CD8-positive, alpha-beta memory T cell (primary cell): ENCODE measurements around the gene KLHL24. TPM values are rescaled to one million over a fixed set of nuclear protein-coding genes. Genes with fewer than 3 reads are reported as not detected.
A peak's percentile ranks its signal among the peaks of the same experiment; 100 is the strongest.

Experiments
- CTCF ChIA-PET: fragments of 350-600 bp; sonication (Branson Sonifier 250); formaldehyde crosslinking; loops from one replicate; lab custom pipeline; 2021; ENCODE audit warnings: antibody characterized with exemption; lab: Charles Lee
- POLR2A ChIA-PET: fragments of 350-600 bp; sonication (Branson Sonifier 250); formaldehyde crosslinking; loops from one replicate; lab custom pipeline; 2021; ENCODE audit warnings: antibody characterized with exemption; lab: Charles Lee
- DNase-seq, 5 donors: peaks; one replicate each; pipeline versions ENCODE4 v3.0.0 to v3.0.0-alpha.2; 2020 to 2022; ENCODE audit warnings: mixed read lengths in 1 of 5
- H3K27ac ChIP-seq: one replicate; pipeline ENCODE4 v1.7.0; 2013; ENCODE audit warnings: low read depth, mild to moderate bottlenecking, low read length, moderate library complexity
- H3K27me3 ChIP-seq: 2 replicates; pipeline ENCODE4 v1.7.0; 2013; ENCODE audit warnings: low read length, mild to moderate bottlenecking; ENCODE audit not compliant: insufficient read depth, poor library complexity, severe bottlenecking
- H3K36me3 ChIP-seq: 2 replicates; pipeline ENCODE4 v1.7.0; 2013; ENCODE audit warnings: mild to moderate bottlenecking, low read length, moderate library complexity; ENCODE audit not compliant: insufficient read depth
- H3K4me1 ChIP-seq: 2 replicates; pipeline ENCODE4 v1.7.0; 2013; ENCODE audit warnings: mild to moderate bottlenecking, low read length, moderate library complexity; ENCODE audit not compliant: insufficient read depth
- H3K4me3 ChIP-seq: 2 replicates; pipeline ENCODE4 v1.7.0; 2013; ENCODE audit warnings: mild to moderate bottlenecking, low read length
- H3K9me3 ChIP-seq: 2 replicates; pipeline ENCODE4 v1.7.0; 2013; ENCODE audit warnings: mild to moderate bottlenecking, low read length
- H3K27ac Mint-ChIP-seq, 8 donors: one replicate each; pipeline ENCODE4 v1.8.0; 2020 to 2021; ENCODE audit warnings: mixed read lengths in 8 of 8, mild to moderate bottlenecking in 6 of 8, inconsistent platforms in 3 of 8, moderate library complexity in 3 of 8
- H3K27me3 Mint-ChIP-seq, 2 donors: one replicate each; pipeline ENCODE4 v1.8.0; 2020 to 2021; ENCODE audit warnings: mixed read lengths in 2 of 2, mild to moderate bottlenecking in 1 of 2, moderate library complexity in 1 of 2
- H3K36me3 Mint-ChIP-seq, 3 donors: one replicate each; pipeline ENCODE4 v1.8.0; 2020 to 2021; ENCODE audit warnings: mixed read lengths in 3 of 3, inconsistent platforms in 1 of 3, mild to moderate bottlenecking in 1 of 3
- H3K4me1 Mint-ChIP-seq, 3 donors: one replicate each; pipeline ENCODE4 v1.8.0; 2020 to 2021; ENCODE audit warnings: mixed read lengths in 3 of 3, inconsistent platforms in 1 of 3, mild to moderate bottlenecking in 1 of 3
- H3K4me3 Mint-ChIP-seq, 7 donors: one replicate each; pipeline ENCODE4 v1.8.0; 2020 to 2021; ENCODE audit warnings: mixed read lengths in 7 of 7, mild to moderate bottlenecking in 6 of 7, moderate library complexity in 4 of 7, inconsistent platforms in 2 of 7
- H3K9me3 Mint-ChIP-seq, 5 donors: one replicate each; pipeline ENCODE4 v1.8.0; 2020 to 2022; ENCODE audit warnings: mixed read lengths in 5 of 5, mild to moderate bottlenecking in 3 of 5, moderate library complexity in 2 of 5, inconsistent platforms in 1 of 5
- polyA plus RNA-seq: library from polyadenylated mRNA; unstranded; fragments of 300-500 nt; fragmentation: Illumina TruSeq; gene quantifications from one replicate; pipeline ENCODE4 v1.2.3, GENCODE V29; 2021
- total RNA-seq, 2 experiments: library from RNA; stranded (reverse); gene quantifications; one replicate each; pipeline ENCODE4 v1.2.3, GENCODE V29; 2021

KLHL24 gene
- total and polyA plus RNA-seq, 3 experiments from 2014 or later: 13.4 to 44.9 (median 16.9) TPM

DNA sequence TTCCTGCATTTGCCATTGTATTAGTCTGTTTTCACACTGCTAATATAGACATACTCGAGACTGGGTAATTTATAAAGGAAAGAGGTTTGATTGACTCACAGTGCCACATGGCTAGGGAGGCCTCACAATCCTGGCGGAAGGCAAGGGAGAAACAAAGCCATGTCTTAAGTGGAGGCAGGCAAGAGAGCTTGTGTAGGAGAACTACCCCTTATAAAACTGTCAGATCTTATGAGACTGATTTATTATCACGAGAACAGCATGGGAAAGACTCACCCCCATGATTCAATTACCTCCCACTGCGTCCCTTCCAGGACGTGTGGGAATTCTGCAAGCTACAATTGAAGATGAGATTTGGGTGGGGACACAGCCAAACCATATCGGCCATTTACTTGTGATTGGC is 90.0 kb downstream of the KLHL24 start:
- DNase-seq: no peak

GRCh38 chr3:183728204-183728603 is 92.8 kb downstream of the KLHL24 start:
- no peaks in the 10 kb centered on the region for H3K9me3 Mint-ChIP-seq
- POLR2A ChIA-PET: no interaction called here
- no peak overlapping the region for H3K4me3 Mint-ChIP-seq
- H3K9me3 ChIP-seq: no peaks in the 10 kb centered on the region
- H3K27ac Mint-ChIP-seq: peak overlapping the region in 1 of 8 donors; percentile 23
- DNase-seq: no peak
- H3K27me3 ChIP-seq: no peaks in the 10 kb centered on the region
- no peak overlapping the region for H3K4me3 ChIP-seq
- H3K36me3 Mint-ChIP-seq: peaks cover 12 to 76% (median 31%) of the 10 kb centered on the region in 3 donors
- H3K4me1 Mint-ChIP-seq: peaks cover 0 to 5% (median 0%) of the 10 kb centered on the region in 3 donors
- no peak overlapping the region for H3K27ac ChIP-seq
- peaks cover 17% of the 10 kb centered on the region for H3K36me3 ChIP-seq
- H3K4me1 ChIP-seq: no peaks in the 10 kb centered on the region
- no peaks in the 10 kb centered on the region for H3K27me3 Mint-ChIP-seq
- CTCF ChIA-PET: interaction anchor here (1.6 kb wide), 1 partner anchor 39 kb away, joined by 5 read pairs; no protein-coding TSS in a partner anchor

More for the DNA sequence above, 90.0 kb downstream of the KLHL24 start:
- Histone ChIP-seq H3K4me1 (no peaks in the 10 kb centered on the region), H3K27ac (no peak overlapping the region), H3K27me3 (no peaks in the 10 kb centered on the region), H3K9me3 (no peaks in the 10 kb centered on the region), H3K36me3 (peaks cover 21% of the 10 kb centered on the region), H3K4me3 (no peak overlapping the region)
- Mint-ChIP-seq H3K27me3 (no peaks in the 10 kb centered on the region), H3K36me3 (peaks cover 11 to 83% (median 41%) of the 10 kb centered on the region in 3 donors), H3K4me1 (peaks cover 0 to 4% (median 0%) of the 10 kb centered on the region in 3 donors), H3K27ac (peak overlapping the region in 2 of 8 donors; percentile 17 to 65), H3K9me3 (no peaks in the 10 kb centered on the region), H3K4me3 (no peak overlapping the region)
- ChIA-PET POLR2A (no interaction called here), CTCF (no interaction called here)

DNA sequence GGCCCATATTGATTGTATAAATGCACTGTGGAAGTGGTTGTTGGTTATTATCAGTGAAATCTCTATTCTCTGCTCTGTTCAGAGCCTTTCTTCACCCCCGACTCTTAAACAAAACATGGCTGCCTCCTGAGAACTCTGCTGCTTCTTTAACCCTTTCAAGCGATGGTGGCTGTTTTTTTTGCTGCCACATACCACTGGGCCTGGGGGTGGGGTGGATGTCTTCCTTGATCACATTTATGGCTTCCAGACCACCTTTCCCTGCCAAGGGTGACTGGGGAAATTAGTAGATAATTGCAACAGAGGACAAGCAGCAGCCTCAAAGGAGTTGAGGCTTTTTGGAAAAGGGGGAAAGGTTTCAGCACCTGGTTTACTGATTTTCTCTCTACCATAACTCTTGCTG is 94.9 kb downstream of the KLHL24 start:
- Mint-ChIP-seq H3K4me1 (peaks cover 0 to 5% (median 0%) of the 10 kb centered on the region in 3 donors), H3K27ac (no peak overlapping the region), H3K9me3 (no peaks in the 10 kb centered on the region), H3K4me3 (no peak overlapping the region), H3K27me3 (no peaks in the 10 kb centered on the region), H3K36me3 (peaks cover 9 to 85% (median 36%) of the 10 kb centered on the region in 3 donors)
- ChIA-PET POLR2A (no interaction called here), CTCF (interaction anchor here (1.1 kb wide), 1 partner anchor 138 kb away, joined by 3 read pairs; no protein-coding TSS in a partner anchor)
- DNase-seq: no peak
- Histone ChIP-seq H3K4me1 (no peaks in the 10 kb centered on the region), H3K27me3 (no peaks in the 10 kb centered on the region), H3K9me3 (no peaks in the 10 kb centered on the region), H3K27ac (no peak overlapping the region), H3K4me3 (no peak overlapping the region), H3K36me3 (peaks cover 23% of the 10 kb centered on the region)

- CTCF ChIA-PET: no interaction called here
- Histone ChIP-seq H3K36me3 (peaks cover 26% of the 10 kb centered on the region), H3K27me3 (no peaks in the 10 kb centered on the region), H3K4me1 (no peaks in the 10 kb centered on the region), H3K9me3 (no peaks in the 10 kb centered on the region), H3K4me3 (no peak overlapping the region), H3K27ac (no peak overlapping the region)
- Mint-ChIP-seq H3K27me3 (no peaks in the 10 kb centered on the region), H3K36me3 (peaks cover 8 to 83% (median 38%) of the 10 kb centered on the region in 3 donors), H3K9me3 (no peaks in the 10 kb centered on the region), H3K4me3 (no peak overlapping the region), H3K27ac (peak overlapping the region in 1 of 8 donors; percentile 52), H3K4me1 (peaks cover 0 to 5% (median 0%) of the 10 kb centered on the region in 3 donors)
- POLR2A ChIA-PET: no interaction called here
- DNase-seq: no peak
Measured at GRCh38 chr3:183731611-183732010, 96.2 kb downstream of the KLHL24 start.

- Histone ChIP-seq H3K27ac (no peak overlapping the region), H3K4me1 (no peaks in the 10 kb centered on the region), H3K4me3 (no peak overlapping the region), H3K9me3 (no peaks in the 10 kb centered on the region), H3K36me3 (peaks cover 26% of the 10 kb centered on the region), H3K27me3 (no peaks in the 10 kb centered on the region)
- no peak overlapping the region for H3K27ac Mint-ChIP-seq
- DNase-seq: no peak
- no peak overlapping the region for H3K4me3 Mint-ChIP-seq
- ChIA-PET CTCF (no interaction called here), POLR2A (no interaction called here)
- H3K36me3 Mint-ChIP-seq: peaks cover 16 to 81% (median 37%) of the 10 kb centered on the region in 3 donors
- no peaks in the 10 kb centered on the region for H3K27me3 Mint-ChIP-seq
- H3K4me1 Mint-ChIP-seq: peaks cover 0 to 5% (median 0%) of the 10 kb centered on the region in 3 donors
- no peaks in the 10 kb centered on the region for H3K9me3 Mint-ChIP-seq
Measured at GRCh38 chr3:183733553-183733952, 98.1 kb downstream of the KLHL24 start.

Other genes with a start within 250 kb of the KLHL24 start
- 1 to 10 TPM; 2.8 to 3.5 TPM for gene MCF2L2, start 207.0 kb upstream of the KLHL24 start, total RNA-seq
- 0.78 TPM for gene MCF2L2, start 207.0 kb upstream of the KLHL24 start, polyA plus RNA-seq
- 10 to 100 TPM; 31.0 to 31.3 TPM for gene KLHL6, start 79.9 kb upstream of the KLHL24 start, total RNA-seq
- 9.1 TPM for gene KLHL6, start 79.9 kb upstream of the KLHL24 start, polyA plus RNA-seq
- 10 to 100 TPM; 30.5 to 31.6 TPM for gene YEATS2, start 62.2 kb downstream of the KLHL24 start, total RNA-seq
- 5.7 TPM for gene YEATS2, start 62.2 kb downstream of the KLHL24 start, polyA plus RNA-seq
- 1 to 10 TPM; 3.7 to 3.8 TPM for gene MAP6D1, start 190.0 kb downstream of the KLHL24 start, total RNA-seq
- gene MAP6D1, start 190.0 kb downstream of the KLHL24 start, polyA plus RNA-seq: 3.6 TPM
- gene PARL, start 249.3 kb downstream of the KLHL24 start, total RNA-seq: 10 to 100 TPM; 95.9 to 98.1 TPM
- gene PARL, start 249.3 kb downstream of the KLHL24 start, polyA plus RNA-seq: 93.4 TPM